RWPE2 (cell line): ENCODE measurements around the gene MUCL3.
A peak's percentile ranks its signal among the peaks of the same experiment; 100 is the strongest.
"Not testable (repeated sequence)": the region's sequence is repeated elsewhere in the genome, so short reads cannot be mapped to it uniquely, and the experiment has no call there.

Experiments used
- ATAC-seq: fragments of 200-7000 bp; cut with Tn5 transposase; 3 replicates; pipeline ENCODE4 v1.9.1; 2021; ENCODE audit warnings: low read depth
- DNase-seq: peaks from one replicate; pipeline ENCODE4 v3.0.0-alpha.2; 2020; ENCODE audit warnings: low spot score
- H3K27ac ChIP-seq: fragments of 450-650 bp; 2 replicates; pipeline ENCODE4 v1.5.1; 2017; ENCODE audit warnings: mild to moderate bottlenecking; ENCODE audit not compliant: poor library complexity, severe bottlenecking
- H3K27me3 ChIP-seq: fragments of 250-450 bp; sonication (Bioruptor Pico); 2 replicates; pipeline ENCODE4 v1.5.1; 2021; ENCODE audit warnings: mild to moderate bottlenecking, moderate library complexity; ENCODE audit not compliant: insufficient read depth, poor library complexity, severe bottlenecking
- H3K36me3 ChIP-seq: fragments of 250-450 bp; sonication (Bioruptor Pico); 2 replicates; pipeline ENCODE4 v1.5.1; 2020; ENCODE audit warnings: low read depth, mild to moderate bottlenecking, moderate library complexity
- H3K4me1 ChIP-seq: fragments of 250-450 bp; sonication (Bioruptor Pico); 2 replicates; pipeline ENCODE4 v1.5.1; 2021; ENCODE audit warnings: mild to moderate bottlenecking, moderate library complexity; ENCODE audit not compliant: insufficient read depth, poor library complexity, severe bottlenecking
- H3K4me3 ChIP-seq: fragments of 250-450 bp; sonication (Bioruptor Pico); 2 replicates; pipeline ENCODE4 v1.5.1; 2021; ENCODE audit warnings: mild to moderate bottlenecking, moderate library complexity; ENCODE audit not compliant: severe bottlenecking
- H3K9me3 ChIP-seq: fragments of 250-450 bp; sonication (Bioruptor Pico); 2 replicates; pipeline ENCODE4 v1.5.1; 2021; ENCODE audit warnings: mild to moderate bottlenecking, moderate library complexity; ENCODE audit not compliant: severe bottlenecking
- CTCF ChIP-seq: fragments of 450-650 bp; IDR thresholded peaks from one replicate; pipeline ENCODE4 v1.5.1; 2017; ENCODE audit warnings: mild to moderate bottlenecking, moderate library complexity; ENCODE audit not compliant: poor library complexity, severe bottlenecking

The MUCL3 gene

GRCh38 chr6:30926644-30927043 lies 14.1 kb upstream of the MUCL3 start:
- H3K9me3 ChIP-seq, result peaks cover 6% of the 10 kb centered on the region
- H3K27ac ChIP-seq, result peak overlapping the region; percentile 90
- peaks cover 32% of the 10 kb centered on the region for H3K4me1 ChIP-seq
- H3K4me3 ChIP-seq, result no peak overlapping the region
- peaks cover 49% of the 10 kb centered on the region for H3K36me3 ChIP-seq
- ATAC-seq, result peak; percentile 81
- H3K27me3 ChIP-seq, result no peaks in the 10 kb centered on the region
- TF ChIP-seq CTCF, result no peak
- no peak for DNase-seq

- H3K27ac ChIP-seq, result peak overlapping the region; percentile 90
Measured at GRCh38 chr6:30927080-30927479, 13.7 kb upstream of the MUCL3 start.

GRCh38 chr6:30928677-30929076 lies 12.1 kb upstream of the MUCL3 start:
- no peak for ATAC-seq
- Histone ChIP-seq H3K36me3 (peaks cover 38% of the 10 kb centered on the region), H3K4me3 (no peak overlapping the region), H3K27me3 (no peaks in the 10 kb centered on the region), H3K27ac (no peak overlapping the region), H3K9me3 (peaks cover 6% of the 10 kb centered on the region), H3K4me1 (peaks cover 19% of the 10 kb centered on the region)
- DNase-seq, result no peak
- TF ChIP-seq CTCF, result no peak

More at GRCh38 chr6:30927080-30927479, 13.7 kb upstream of the MUCL3 start:
- H3K27me3 ChIP-seq, DNase-seq, H3K9me3 ChIP-seq, ATAC-seq, H3K4me3 ChIP-seq: not testable (repeated sequence)
- peaks cover 32% of the 10 kb centered on the region for H3K4me1 ChIP-seq
- H3K36me3 ChIP-seq, result peaks cover 48% of the 10 kb centered on the region

GRCh38 chr6:30930506-30930905 lies 10.3 kb upstream of the MUCL3 start:
- Histone ChIP-seq H3K36me3 (peaks cover 26% of the 10 kb centered on the region), H3K27ac (no peak overlapping the region), H3K4me1 (peaks cover 25% of the 10 kb centered on the region), H3K9me3 (peaks cover 6% of the 10 kb centered on the region), H3K27me3 (no peaks in the 10 kb centered on the region), H3K4me3 (no peak overlapping the region)
- DNase-seq (no peak), ATAC-seq (no peak)
- TF ChIP-seq CTCF, result no peak

GRCh38 chr6:30931272-30931671 lies 9.5 kb upstream of the MUCL3 start:
- Histone ChIP-seq H3K27ac (no peak overlapping the region), H3K4me1 (peaks cover 21% of the 10 kb centered on the region), H3K4me3 (no peak overlapping the region), H3K27me3 (no peaks in the 10 kb centered on the region), H3K36me3 (peaks cover 18% of the 10 kb centered on the region), H3K9me3 (peaks cover 6% of the 10 kb centered on the region)
- ATAC-seq, result no peak
- DNase-seq, result no peak
- TF ChIP-seq CTCF, result no peak
